RWPE2 (cell line): ENCODE measurements around the gene RAI1.

Experiments used
- ATAC-seq: fragments of 200-7000 bp; cut with Tn5 transposase; 3 replicates; pipeline ENCODE4 v1.9.1; 2021; ENCODE audit warnings: low read depth
- DNase-seq: peaks from one replicate; pipeline ENCODE4 v3.0.0-alpha.2; 2020; ENCODE audit warnings: low spot score
- H3K27ac ChIP-seq: fragments of 450-650 bp; 2 replicates; pipeline ENCODE4 v1.5.1; 2017; ENCODE audit warnings: mild to moderate bottlenecking; ENCODE audit not compliant: poor library complexity, severe bottlenecking
- H3K27me3 ChIP-seq: fragments of 250-450 bp; sonication (Bioruptor Pico); 2 replicates; pipeline ENCODE4 v1.5.1; 2021; ENCODE audit warnings: mild to moderate bottlenecking, moderate library complexity; ENCODE audit not compliant: insufficient read depth, poor library complexity, severe bottlenecking
- H3K36me3 ChIP-seq: fragments of 250-450 bp; sonication (Bioruptor Pico); 2 replicates; pipeline ENCODE4 v1.5.1; 2020; ENCODE audit warnings: low read depth, mild to moderate bottlenecking, moderate library complexity
- H3K4me1 ChIP-seq: fragments of 250-450 bp; sonication (Bioruptor Pico); 2 replicates; pipeline ENCODE4 v1.5.1; 2021; ENCODE audit warnings: mild to moderate bottlenecking, moderate library complexity; ENCODE audit not compliant: insufficient read depth, poor library complexity, severe bottlenecking
- H3K4me3 ChIP-seq: fragments of 250-450 bp; sonication (Bioruptor Pico); 2 replicates; pipeline ENCODE4 v1.5.1; 2021; ENCODE audit warnings: mild to moderate bottlenecking, moderate library complexity; ENCODE audit not compliant: severe bottlenecking
- H3K9me3 ChIP-seq: fragments of 250-450 bp; sonication (Bioruptor Pico); 2 replicates; pipeline ENCODE4 v1.5.1; 2021; ENCODE audit warnings: mild to moderate bottlenecking, moderate library complexity; ENCODE audit not compliant: severe bottlenecking
- CTCF ChIP-seq: fragments of 450-650 bp; IDR thresholded peaks from one replicate; pipeline ENCODE4 v1.5.1; 2017; ENCODE audit warnings: mild to moderate bottlenecking, moderate library complexity; ENCODE audit not compliant: poor library complexity, severe bottlenecking

The RAI1 gene

GRCh38 chr17:17845046-17845775 lies 164.0 kb downstream of the RAI1 start:
- TF ChIP-seq CTCF: no peak
- no peak overlapping the region for H3K4me3 ChIP-seq
- H3K9me3 ChIP-seq: no peaks in the 10 kb centered on the region
- H3K27ac ChIP-seq: no peak overlapping the region
- DNase-seq: no peak
- ATAC-seq: no peak
- H3K36me3 ChIP-seq: no peaks in the 10 kb centered on the region
- H3K4me1 ChIP-seq: peaks cover 26% of the 10 kb centered on the region
- no peaks in the 10 kb centered on the region for H3K27me3 ChIP-seq

GRCh38 chr17:17846003-17846402 lies 164.7 kb downstream of the RAI1 start:
- Histone ChIP-seq H3K4me1 (peaks cover 21% of the 10 kb centered on the region), H3K9me3 (no peaks in the 10 kb centered on the region), H3K4me3 (no peak overlapping the region), H3K27ac (no peak overlapping the region), H3K27me3 (no peaks in the 10 kb centered on the region), H3K36me3 (no peaks in the 10 kb centered on the region)
- DNase-seq (no peak), ATAC-seq (no peak)
- TF ChIP-seq CTCF: no peak

GRCh38 chr17:17846645-17847044 lies 165.4 kb downstream of the RAI1 start:
- no peak for TF ChIP-seq CTCF
- DNase-seq: no peak
- H3K9me3 ChIP-seq: no peaks in the 10 kb centered on the region
- no peak for ATAC-seq
- H3K36me3 ChIP-seq: no peaks in the 10 kb centered on the region
- H3K27me3 ChIP-seq: no peaks in the 10 kb centered on the region
- no peak overlapping the region for H3K27ac ChIP-seq
- peaks cover 15% of the 10 kb centered on the region for H3K4me1 ChIP-seq
- no peak overlapping the region for H3K4me3 ChIP-seq

- DNase-seq (no peak), ATAC-seq (no peak)
- Histone ChIP-seq H3K9me3 (no peaks in the 10 kb centered on the region), H3K27ac (no peak overlapping the region), H3K4me1 (peaks cover 9% of the 10 kb centered on the region), H3K4me3 (no peak overlapping the region), H3K36me3 (no peaks in the 10 kb centered on the region), H3K27me3 (no peaks in the 10 kb centered on the region)
- TF ChIP-seq CTCF: no peak
Measured at GRCh38 chr17:17847118-17847689, 165.9 kb downstream of the RAI1 start.

- no peaks in the 10 kb centered on the region for H3K36me3 ChIP-seq
- TF ChIP-seq CTCF: no peak
- no peak overlapping the region for H3K4me3 ChIP-seq
- no peaks in the 10 kb centered on the region for H3K27me3 ChIP-seq
- DNase-seq (no peak), ATAC-seq (no peak)
- H3K9me3 ChIP-seq: no peaks in the 10 kb centered on the region
- H3K4me1 ChIP-seq: peaks cover 4% of the 10 kb centered on the region
- no peak overlapping the region for H3K27ac ChIP-seq
Measured at GRCh38 chr17:17847726-17848125, 166.5 kb downstream of the RAI1 start.
